Endothelial cell of umbilical vein (primary cell): ENCODE data around the gene IPO9. TPM values are rescaled to one million over a fixed set of nuclear protein-coding genes. Genes with fewer than 3 reads are reported as not detected.

Experiments
- BruUV-seq: library from RNA; stranded (reverse); fragments of 400-500 nt; replicated peaks from 2 replicates; lab custom pipeline; 2021; lab: Mats Ljungman, UMichigan
- CTCF ChIA-PET: fragments of 300-600, 350-600 bp; sonication (Branson Sonifier 250); formaldehyde crosslinking; loops from one replicate; lab custom pipeline; 2021; ENCODE audit warnings: antibody characterized with exemption, inconsistent platforms; lab: Charles Lee
- POLR2A ChIA-PET: fragments of 300-600, 350-600 bp; sonication (Branson Sonifier 250); formaldehyde crosslinking; loops from one replicate; lab custom pipeline; 2021; ENCODE audit warnings: antibody characterized with exemption, inconsistent platforms; lab: Charles Lee
- DNase-seq: peaks from one replicate; pipeline ENCODE4 v3.0.0-alpha.2; 2011; ENCODE audit warnings: low read depth, low spot score
- FAIRE-seq: peaks from 2 replicates; lab custom pipeline; 2011; peaks lifted over from hg19 to GRCh38; lab: Jason Lieb, UNC
- H2AFZ ChIP-seq: 2 replicates; pipeline ENCODE4 v1.6.0; 2012; ENCODE audit warnings: low read depth, low read length, control low read depth, inconsistent platforms
- H3K27ac ChIP-seq: 2 replicates; pipeline ENCODE4 v1.5.1; 2011; ENCODE audit warnings: low read depth, mild to moderate bottlenecking, control low read depth, low read length, moderate library complexity; ENCODE audit not compliant: insufficient read depth
- H3K27me3 ChIP-seq, 2 experiments: 2 replicates each; pipeline versions ENCODE4 v1.6.0 to v1.6.1; 2011; ENCODE audit warnings: low read length in 2 of 2, mixed read lengths in 1 of 2; ENCODE audit not compliant: control insufficient read depth in 2 of 2, insufficient read depth in 2 of 2
- H3K36me3 ChIP-seq, 2 experiments: 2 replicates in 1 of 2; 3 replicates in 1 of 2; pipeline ENCODE4 v1.5.1; 2011; ENCODE audit warnings: low read length in 2 of 2, mild to moderate bottlenecking in 1 of 2, moderate library complexity in 1 of 2; ENCODE audit not compliant: control insufficient read depth in 2 of 2, insufficient read depth in 2 of 2; ENCODE audit errors: extremely low read depth in 1 of 2
- H3K4me1 ChIP-seq: 3 replicates; pipeline ENCODE4 v1.5.1; 2011; ENCODE audit warnings: mild to moderate bottlenecking, low read length; ENCODE audit not compliant: control insufficient read depth, insufficient read depth; ENCODE audit errors: extremely low read depth
- H3K4me2 ChIP-seq: 2 replicates; pipeline ENCODE4 v1.6.1; 2011; ENCODE audit warnings: low read length, control low read depth, mixed read lengths; ENCODE audit not compliant: insufficient read depth
- H3K4me3 ChIP-seq, 3 experiments: fragments of 200-600 bp in 1 of 3; sonication (generic), shearing (Covaris generic) in 1 of 3; replicated peaks in 1 of 3; 2 replicates each; pipeline ENCODE4 v1.5.1; 2011 to 2016; ENCODE audit warnings: control low read depth in 3 of 3, low read length in 3 of 3, mild to moderate bottlenecking in 2 of 3, inconsistent platforms in 1 of 3, low read depth in 1 of 3, moderate library complexity in 1 of 3; ENCODE audit not compliant: insufficient read depth in 1 of 3
- H3K79me2 ChIP-seq: 2 replicates; pipeline ENCODE4 v1.6.0; 2012; ENCODE audit warnings: low read length, inconsistent platforms; ENCODE audit not compliant: control insufficient read depth, insufficient read depth
- H3K9ac ChIP-seq: replicated peaks from 2 replicates; pipeline ENCODE3; 2011; ENCODE audit warnings: low read length, control low read depth; ENCODE audit not compliant: insufficient read depth; ENCODE audit errors: extremely low read depth
- H3K9me1 ChIP-seq: replicated peaks from 3 replicates; pipeline ENCODE4 v1.6.0; 2011; ENCODE audit warnings: mild to moderate bottlenecking, low read length; ENCODE audit not compliant: control insufficient read depth, insufficient read depth; ENCODE audit errors: extremely low read depth
- H3K9me3 ChIP-seq: replicated peaks from 2 replicates; pipeline ENCODE4 v1.5.1; 2012; ENCODE audit warnings: low read length, inconsistent platforms; ENCODE audit not compliant: control insufficient read depth, insufficient read depth
- H4K20me1 ChIP-seq: replicated peaks from 2 replicates; pipeline ENCODE3; 2011; ENCODE audit warnings: mild to moderate bottlenecking, low read length; ENCODE audit not compliant: control insufficient read depth, insufficient read depth; ENCODE audit errors: extremely low read depth
- CTCF ChIP-seq, 2 donors: IDR thresholded peaks; 1 replicate in 1 of 2; 2 replicates in 1 of 2; pipeline ENCODE4 v1.5.1; 2011; ENCODE audit warnings: low read length in 2 of 2, mild to moderate bottlenecking in 2 of 2, moderate library complexity in 2 of 2, control low read depth in 1 of 2, inconsistent platforms in 1 of 2, low read depth in 1 of 2; ENCODE audit not compliant: insufficient read depth in 1 of 2; ENCODE audit errors: extremely low read depth in 1 of 2
- EZH2 ChIP-seq: IDR thresholded peaks from 2 replicates; pipeline ENCODE4 v1.6.1; 2012; ENCODE audit warnings: borderline replicate concordance, low read depth, mild to moderate bottlenecking, moderate library complexity, low read length, inconsistent platforms; ENCODE audit not compliant: severe bottlenecking
- FOS ChIP-seq: IDR thresholded peaks from 2 replicates; pipeline ENCODE4 v1.6.1; 2011; ENCODE audit warnings: mild to moderate bottlenecking, low read length, moderate library complexity, borderline replicate concordance; ENCODE audit not compliant: insufficient read depth
- GATA2 ChIP-seq: IDR thresholded peaks from 2 replicates; pipeline ENCODE4 v1.7.0; 2011; ENCODE audit warnings: low read depth, mild to moderate bottlenecking, moderate library complexity, mixed read lengths, low read length; ENCODE audit not compliant: insufficient read length, insufficient read depth
- JUN ChIP-seq: IDR thresholded peaks from 2 replicates; pipeline ENCODE4 v1.6.1; 2011; ENCODE audit warnings: borderline replicate concordance, low read depth; ENCODE audit not compliant: insufficient read length, insufficient read depth
- MAX ChIP-seq: IDR thresholded peaks from 2 replicates; pipeline ENCODE4 v1.6.1; 2011; ENCODE audit not compliant: insufficient read depth, insufficient read length
- POLR2A ChIP-seq: IDR thresholded peaks from 2 replicates; pipeline ENCODE4 v1.6.1; 2012; ENCODE audit warnings: low read depth, mild to moderate bottlenecking, control low read depth, low read length
- POLR2AphosphoS5 ChIP-seq: IDR thresholded peaks from 2 replicates; pipeline ENCODE4 v1.6.1; 2012; ENCODE audit warnings: low read depth, mild to moderate bottlenecking, control low read depth, low read length, moderate library complexity; ENCODE audit not compliant: insufficient read depth
- dilution Hi-C: fragments of 300-500 bp; cut with MboI; formaldehyde crosslinking; loops from one replicate; pipeline ENCODE4 v1.15.0; 2019; ENCODE audit warnings: low sequenced_read_pairs; ENCODE audit not compliant: extremely low pct_ligation_motif_present
- intact Hi-C: fragments of 100-400 bp; cut with micrococcal nuclease; formaldehyde crosslinking; loops from one replicate; pipeline ENCODE4 v1.10.0; 2022
- polyA plus RNA-seq, 4 experiments: library from polyadenylated mRNA; depleted of rRNA in 3 of 4; stranded (reverse) in 3 of 4; unstranded in 1 of 4; fragments of >200 nt; gene quantifications; 2 replicates each; pipeline versions ENCODE4 v1.2.1 to v1.2.3, GENCODE V29; 2011 to 2012; ENCODE audit warnings: missing spikeins in 1 of 4
- total RNA-seq: library from RNA; stranded (reverse); gene quantifications from 2 replicates; pipeline ENCODE4 v1.2.3, GENCODE V29; 2021

The IPO9 gene
- total and polyA plus RNA-seq, 2 donors (not counting 3 experiments of a cell fraction or from before 2014, with no cell fraction given) = 53.4 to 104 TPM

- DNase-seq (no peak), FAIRE-seq (no peak)
- Histone ChIP-seq H3K79me2 (no peaks in the 10 kb centered on the region), H3K9me1 (no peaks in the 10 kb centered on the region), H3K4me1 (peaks cover 10% of the 10 kb centered on the region), H3K36me3 (no peaks in the 10 kb centered on the region), H3K4me2 (no peak overlapping the region), H4K20me1 (no peaks in the 10 kb centered on the region), H2AFZ (no peak overlapping the region), H3K9me3 (no peaks in the 10 kb centered on the region), H3K4me3 (no peak overlapping the region), H3K27me3 (no peaks in the 10 kb centered on the region), H3K27ac (no peak overlapping the region), H3K9ac (no peak overlapping the region)
- no peak for TF ChIP-seq JUN
- TF ChIP-seq FOS = no peak
- no peak for TF ChIP-seq MAX
- no peak for TF ChIP-seq POLR2AphosphoS5
- no peak for TF ChIP-seq EZH2
- TF ChIP-seq POLR2A = no peak
- no peak for TF ChIP-seq CTCF (IDR thresholded peaks at IDR 0.05; ENCODE audit: extremely low read depth in 1 of 2, insufficient read depth in 1 of 2, low read depth in 1 of 2, low read length in 2 of 2)
- no peak for TF ChIP-seq GATA2
- dilution Hi-C loops (no loop called here), intact Hi-C loops (no loop called here)
- ChIA-PET CTCF (interaction anchor here (0.8 to 10.8 kb wide), 5 partner anchors 16 to 89 kb away, joined by 3 to 577 read pairs (median 3); partner anchors contain the start of genes LMOD1 and RNPEP), POLR2A (no interaction called here)
- BruUV-seq = no TSS peak
Observed at GRCh38 chr1:201893431-201893830, 64.5 kb downstream of the IPO9 start.
